GM23248 (cell line): ENCODE results near the gene ALX4. TPM values are rescaled to one million over a fixed set of nuclear protein-coding genes. Genes with fewer than 3 reads are reported as not detected.

Source experiments
- DNase-seq: peaks from one replicate; pipeline ENCODE4 v3.0.0-alpha.2; 2015
- H2AFZ ChIP-seq: fragments of 200-600 bp; sonication (generic); 2 replicates; pipeline ENCODE4 v1.6.1; 2016; ENCODE audit warnings: antibody characterized with exemption
- H3F3A ChIP-seq: fragments of 200-600 bp; sonication (generic); 2 replicates; pipeline ENCODE4 v1.6.1; 2016; ENCODE audit warnings: mild to moderate bottlenecking, antibody characterized with exemption, mixed run types; ENCODE audit not compliant: insufficient read depth
- H3K27ac ChIP-seq: fragments of 200-600 bp; sonication (generic); 2 replicates; pipeline ENCODE4 v1.5.1; 2016; ENCODE audit warnings: mild to moderate bottlenecking
- H3K27me3 ChIP-seq: fragments of 200-600 bp; sonication (generic); replicated peaks from 2 replicates; pipeline ENCODE4 v1.6.1; 2016; ENCODE audit warnings: mild to moderate bottlenecking; ENCODE audit not compliant: insufficient read depth
- H3K36me3 ChIP-seq: fragments of 200-600 bp; sonication (generic); 2 replicates; pipeline ENCODE4 v1.6.1; 2016; ENCODE audit warnings: low read depth, mild to moderate bottlenecking
- H3K4me1 ChIP-seq: fragments of 200-600 bp; sonication (generic); 2 replicates; pipeline ENCODE4 v1.6.1; 2016; ENCODE audit warnings: mild to moderate bottlenecking; ENCODE audit not compliant: insufficient read depth
- H3K4me2 ChIP-seq: fragments of 200-600 bp; sonication (generic); one replicate; pipeline ENCODE4 v1.6.1; 2016; ENCODE audit warnings: mild to moderate bottlenecking; ENCODE audit not compliant: unreplicated experiment
- H3K4me3 ChIP-seq: fragments of 200-600 bp; sonication (generic); 2 replicates; pipeline ENCODE4 v1.5.1; 2016; ENCODE audit warnings: mild to moderate bottlenecking
- H3K79me2 ChIP-seq: fragments of 200-600 bp; sonication (generic); 2 replicates; pipeline ENCODE4 v1.6.1; 2016; ENCODE audit warnings: mild to moderate bottlenecking; ENCODE audit not compliant: insufficient read depth
- H3K9ac ChIP-seq: fragments of 200-600 bp; sonication (generic); 2 replicates; pipeline ENCODE4 v1.6.1; 2016; ENCODE audit warnings: mild to moderate bottlenecking
- H3K9me2 ChIP-seq: fragments of 200-600 bp; sonication (generic); 2 replicates; pipeline ENCODE4 v1.6.1; 2016; ENCODE audit warnings: mixed run types, mild to moderate bottlenecking, moderate library complexity; ENCODE audit not compliant: insufficient read depth
- H3K9me3 ChIP-seq: fragments of 200-600 bp; sonication (generic); one replicate; pipeline ENCODE4 v1.6.1; 2017; ENCODE audit warnings: low read depth
- H4K20me1 ChIP-seq: fragments of 200-600 bp; sonication (generic); 2 replicates; pipeline ENCODE4 v1.6.0; 2016; ENCODE audit not compliant: insufficient read depth
- EZH2 ChIP-seq: fragments of 200-600 bp; sonication (generic); IDR thresholded peaks from 2 replicates; pipeline ENCODE4 v1.6.1; 2018; ENCODE audit warnings: antibody characterized with exemption, mild to moderate bottlenecking; ENCODE audit not compliant: insufficient read depth, poor library complexity, severe bottlenecking
- EZH2phosphoT487 ChIP-seq: fragments of 200-600 bp; sonication (generic); IDR thresholded peaks from 2 replicates; pipeline ENCODE4 v1.6.1; 2018; ENCODE audit warnings: antibody characterized with exemption, moderate library complexity, mild to moderate bottlenecking, low read depth; ENCODE audit not compliant: insufficient read depth
- WGBS, 2 experiments: methylation state at CpG; one replicate each; pipeline ENCODE4 v1.1.6; 2015 to 2017; ENCODE audit warnings: low lambda C conversion rate in 2 of 2, low coverage in 1 of 2; ENCODE audit errors: missing lambda C conversion rate in 2 of 2; 5-methylcytosine and 5-hydroxymethylcytosine counted together
- in situ Hi-C: fragments of 300-500 bp; cut with MboI; formaldehyde crosslinking; loops from 2 replicates; pipeline ENCODE4 v1.15.0; 2020
- polyA plus RNA-seq: library from polyadenylated mRNA; unstranded; fragments of >200 nt; fragmentation: Nextera tagmentation; extraction: Ambion mirVana; gene quantifications from 2 replicates; pipeline ENCODE4 v1.2.1, GENCODE V29; 2016
- total RNA-seq: library from RNA; depleted of rRNA; stranded (reverse); fragments of >200 nt; shearing (Covaris generic); gene quantifications from 2 replicates; pipeline ENCODE4 v1.2.3, GENCODE V29; 2014; rRNA removed

The ALX4 gene
- total and polyA plus RNA-seq, 2 experiments from 2014 or later: not detected

DNA sequence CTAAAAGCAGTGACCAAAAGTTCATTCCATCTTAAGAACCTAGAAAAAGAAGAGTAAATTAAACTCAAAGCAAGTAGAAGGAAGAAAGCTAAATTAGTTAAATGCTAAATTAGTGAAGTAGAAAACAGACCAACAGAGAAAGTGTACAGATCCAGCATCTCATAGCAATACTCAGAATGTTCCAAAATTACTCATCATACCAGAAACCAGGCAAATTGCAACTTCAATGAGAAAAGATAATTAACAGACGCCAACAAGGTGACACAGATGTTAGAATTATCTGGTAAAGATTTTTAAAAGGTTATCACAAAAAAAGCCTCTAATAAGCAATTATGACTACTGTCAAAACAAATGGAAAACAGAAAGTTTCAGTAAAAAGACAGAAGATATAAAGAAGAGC is 96.8 kb downstream of the ALX4 start:
- H3K27ac ChIP-seq: no peak overlapping the region
- in situ Hi-C loops: no loop called here
- no peaks in the 10 kb centered on the region for H3K27me3 ChIP-seq
- no peak for DNase-seq
- H3K9me2 ChIP-seq: no peaks in the 10 kb centered on the region
- no peak overlapping the region for H3K4me2 ChIP-seq
- H3K36me3 ChIP-seq: no peaks in the 10 kb centered on the region
- WGBS, 2 experiments: 100% methylated on average over 1 of the region's 1 CpG
- TF ChIP-seq EZH2: no peak
- no peak for TF ChIP-seq EZH2phosphoT487
- H3K9me3 ChIP-seq: no peaks in the 10 kb centered on the region
- H3K4me3 ChIP-seq: no peak overlapping the region
- no peaks in the 10 kb centered on the region for H3K79me2 ChIP-seq
- no peaks in the 10 kb centered on the region for H3F3A ChIP-seq
- H3K4me1 ChIP-seq: no peaks in the 10 kb centered on the region
- no peak overlapping the region for H2AFZ ChIP-seq
- no peak overlapping the region for H3K9ac ChIP-seq
- H4K20me1 ChIP-seq: no peaks in the 10 kb centered on the region

DNA sequence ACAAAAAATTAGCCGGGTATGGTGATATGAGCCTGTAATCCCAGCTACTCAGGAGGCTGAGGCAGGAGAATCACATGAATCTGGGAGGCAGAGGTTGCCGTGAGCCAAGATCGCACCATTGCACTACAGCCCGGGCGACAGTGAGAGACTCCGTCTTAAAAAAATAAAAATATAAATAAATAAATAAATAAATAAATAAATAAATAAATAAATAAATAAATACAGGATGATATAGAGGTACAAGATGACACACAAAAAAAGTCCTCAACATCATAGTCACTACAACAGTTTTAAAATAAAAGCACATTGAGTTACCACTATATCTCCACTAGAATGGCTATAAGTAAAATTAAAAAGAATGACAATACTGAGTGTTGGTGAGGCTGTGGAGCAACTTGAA is 97.8 kb downstream of the ALX4 start:
- no peaks in the 10 kb centered on the region for H3F3A ChIP-seq
- no peak overlapping the region for H3K27ac ChIP-seq
- H3K9me2 ChIP-seq: no peaks in the 10 kb centered on the region
- 0 out of 2 replicates have a peak, but pooled peaks cover 2% of the 10 kb centered on the region for H3K36me3 ChIP-seq
- H3K79me2 ChIP-seq: no peaks in the 10 kb centered on the region
- H3K4me3 ChIP-seq: no peak overlapping the region
- 94 to 97% methylated on average over 6 of the region's 6 CpGs for WGBS, 2 experiments
- no peak overlapping the region for H3K4me2 ChIP-seq
- H4K20me1 ChIP-seq: no peaks in the 10 kb centered on the region
- H3K9ac ChIP-seq: no peak overlapping the region
- H3K4me1 ChIP-seq: no peaks in the 10 kb centered on the region
- no peak for TF ChIP-seq EZH2phosphoT487
- no peak for TF ChIP-seq EZH2
- in situ Hi-C loops: no loop called here
- no peaks in the 10 kb centered on the region for H3K9me3 ChIP-seq
- H3K27me3 ChIP-seq: no peaks in the 10 kb centered on the region
- no peak overlapping the region for H2AFZ ChIP-seq
- no peak for DNase-seq

Other genes starting within 250 kb of the ALX4 start
- gene ACCS, start 243.9 kb downstream of the ALX4 start, total RNA-seq: 10.0 and 13.3 TPM in 2 replicates
- gene ACCS, start 243.9 kb downstream of the ALX4 start, polyA plus RNA-seq: 10.3 and 13.7 TPM in 2 replicates
- 127 and 209 TPM in 2 replicates for gene EXT2, start 214.5 kb downstream of the ALX4 start, total RNA-seq
- gene EXT2, start 214.5 kb downstream of the ALX4 start, polyA plus RNA-seq: 99.8 and 104 TPM in 2 replicates